Omental fat pad (tissue), 4 donors: ENCODE data around the gene SLC2A11. TPM values are rescaled to one million over a fixed set of nuclear protein-coding genes. Genes with fewer than 3 reads are reported as not detected.
"Not testable (repeated sequence)": the region's sequence is repeated elsewhere in the genome, so short reads cannot be mapped to it uniquely, and the experiment has no call there.

Experiments used
- ATAC-seq: fragments of 150-250 bp; one replicate; pipeline ENCODE4 v1.9.1; 2016; ENCODE audit warnings: mild to moderate bottlenecking, moderate library complexity; ENCODE audit not compliant: low FRiP score
- DNase-seq: peaks from one replicate; pipeline ENCODE4 v3.0.0-alpha.2; 2019; ENCODE audit warnings: low spot score
- CTCF ChIP-seq, 3 donors: fragments of 450-650 bp; IDR thresholded peaks; one replicate each; pipeline ENCODE4 v1.5.1; 2016 to 2017; ENCODE audit warnings: antibody characterized with exemption in 3 of 3, mild to moderate bottlenecking in 3 of 3, moderate library complexity in 2 of 3
- total RNA-seq, 4 donors: library from RNA; depleted of rRNA; stranded (reverse); fragments of >200 nt; gene quantifications; one replicate each; pipeline ENCODE4 v1.1.0, GENCODE V29; 2016

The SLC2A11 gene
- total RNA-seq, 4 donors from 2014 or later: 3.1 to 9.2 (median 7.5) TPM

- no peak for TF ChIP-seq CTCF (IDR thresholded peaks at IDR 0.05)
- ATAC-seq: no peak
- DNase-seq: no peak
Observed at GRCh38 chr22:23847991-23848864, 9.4 kb upstream of the SLC2A11 start.

- DNase-seq: peak; percentile 88
- TF ChIP-seq CTCF (IDR thresholded peaks at IDR 0.05): peak in 2 of 3 donors; percentile 82 to 87
- ATAC-seq: peak; percentile 79
Observed at GRCh38 chr22:23849009-23850006, 8.4 kb upstream of the SLC2A11 start.

GRCh38 chr22:23850136-23850611, 7.5 kb upstream of the SLC2A11 start:
- DNase-seq: no peak
- no peak for TF ChIP-seq CTCF (IDR thresholded peaks at IDR 0.05)
- ATAC-seq: no peak

- DNase-seq: no peak
- TF ChIP-seq CTCF (IDR thresholded peaks at IDR 0.05): no peak
Observed at GRCh38 chr22:23856721-23857605, 712 bp upstream of the SLC2A11 start.

GRCh38 chr22:23858484-23858815, 775 bp downstream of the SLC2A11 start:
- TF ChIP-seq CTCF (IDR thresholded peaks at IDR 0.05): no peak
- no peak for DNase-seq
- no peak for ATAC-seq

More at GRCh38 chr22:23856721-23857605, 712 bp upstream of the SLC2A11 start:
- ATAC-seq: peak; percentile 37

GRCh38 chr22:23859201-23859600, 1.5 kb downstream of the SLC2A11 start:
- no peak for TF ChIP-seq CTCF (IDR thresholded peaks at IDR 0.05)
- ATAC-seq: no peak

GRCh38 chr22:23860187-23860586, 2.5 kb downstream of the SLC2A11 start:
- not testable (repeated sequence) for DNase-seq, ATAC-seq

More at GRCh38 chr22:23859201-23859600, 1.5 kb downstream of the SLC2A11 start:
- DNase-seq: no peak
